Mesothelial cell of epicardium (in vitro differentiated cells): ENCODE results near the gene SLC6A12. TPM values are rescaled to one million over a fixed set of nuclear protein-coding genes. Genes with fewer than 3 reads are reported as not detected.
"Not testable (repeated sequence)": the region's sequence is repeated elsewhere in the genome, so short reads cannot be mapped to it uniquely, and the experiment has no call there.

Experiments
- DNase-seq, 2 experiments: peaks; one replicate each; pipeline ENCODE4 v3.0.0; 2021; ENCODE audit warnings: low spot score in 2 of 2; ENCODE audit not compliant: unreplicated experiment in 2 of 2
- H3K27ac Mint-ChIP-seq: 2 replicates; pipeline ENCODE4 v1.8.0; 2021; ENCODE audit warnings: mixed read lengths
- H3K27me3 Mint-ChIP-seq: 2 replicates; pipeline ENCODE4 v1.8.0; 2021; ENCODE audit warnings: low read depth, mixed read lengths
- H3K36me3 Mint-ChIP-seq: 2 replicates; pipeline ENCODE4 v1.8.0; 2021; ENCODE audit warnings: mixed read lengths
- H3K4me1 Mint-ChIP-seq: 2 replicates; pipeline ENCODE4 v1.8.0; 2021; ENCODE audit warnings: mixed read lengths
- H3K4me3 Mint-ChIP-seq: 2 replicates; pipeline ENCODE4 v1.8.0; 2021; ENCODE audit warnings: mild to moderate bottlenecking, moderate library complexity, mixed read lengths
- H3K9me3 Mint-ChIP-seq: 2 replicates; pipeline ENCODE4 v1.8.0; 2021; ENCODE audit warnings: mixed read lengths
- total RNA-seq: library from RNA; stranded (reverse); gene quantifications from 3 replicates; pipeline ENCODE4 v1.2.1, GENCODE V29; 2021
- TF ChIP-seq, protein P1 (sequence below): fragments of 200-600 bp; sonication (generic); IDR thresholded peaks from one replicate; pipeline ENCODE4 v1.5.0; 2021; ENCODE audit warnings: antibody characterized with exemption; ENCODE audit not compliant: unreplicated experiment

Gene SLC6A12
- total RNA-seq, 1 donor from 2014 or later = 0.29 TPM

DNA sequence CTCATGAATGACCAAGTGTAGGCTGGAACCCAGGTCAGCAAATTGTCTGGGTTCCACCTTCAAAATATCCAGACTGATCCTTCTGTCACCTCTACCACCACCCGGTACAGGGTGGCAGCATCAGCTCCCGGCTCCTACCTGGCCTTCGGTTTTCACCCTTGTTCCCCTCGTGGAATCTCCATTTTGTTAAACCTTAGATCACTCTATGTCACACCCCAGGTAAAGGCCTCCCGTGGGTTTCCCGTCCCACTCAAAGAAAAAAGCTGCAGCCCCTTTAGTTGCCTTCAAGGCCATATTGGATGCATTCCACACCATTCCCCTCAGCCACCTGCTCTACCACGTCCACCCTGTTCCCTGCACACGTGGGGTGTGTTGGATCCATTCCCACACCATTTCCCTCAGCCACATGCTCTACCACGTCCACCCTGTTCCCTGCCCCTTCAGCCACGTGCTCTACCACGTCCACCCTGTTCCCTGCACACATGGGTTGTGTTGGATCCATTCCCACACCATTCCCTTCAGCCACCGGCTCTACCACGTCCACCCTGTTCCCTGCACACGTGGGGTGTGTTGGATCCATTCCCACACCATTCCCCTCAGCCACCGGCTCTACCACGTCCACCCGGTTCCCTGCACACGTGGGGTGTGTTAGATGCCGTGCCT is 24.9 kb upstream of the SLC6A12 start:
- no peak for DNase-seq
- peaks cover 12% of the 10 kb centered on the region for H3K27me3 Mint-ChIP-seq

DNA sequence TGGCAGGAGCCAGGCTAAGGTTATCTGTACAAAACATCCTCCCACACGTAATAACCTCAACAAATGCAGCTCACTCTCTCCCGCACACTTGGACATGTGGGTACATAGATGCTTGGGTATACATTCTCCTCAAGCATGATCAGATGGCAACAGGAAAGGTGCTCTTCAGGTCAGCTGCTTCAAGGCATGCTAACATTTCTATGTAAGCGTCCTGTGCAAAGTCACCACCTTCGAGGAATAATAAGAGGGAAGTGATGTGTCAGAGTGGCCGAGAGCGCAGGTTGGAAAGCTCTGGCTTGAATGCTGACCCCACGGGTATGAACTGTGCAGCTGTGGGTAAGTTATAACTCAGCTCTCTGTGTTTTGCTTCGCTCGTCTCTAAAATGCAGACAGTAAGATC is 24.2 kb upstream of the SLC6A12 start:
- no peak overlapping the region for H3K27ac Mint-ChIP-seq
- H3K27me3 Mint-ChIP-seq = peaks cover 8% of the 10 kb centered on the region
- H3K4me3 Mint-ChIP-seq = no peak overlapping the region
- TF ChIP-seq, protein P1, sequence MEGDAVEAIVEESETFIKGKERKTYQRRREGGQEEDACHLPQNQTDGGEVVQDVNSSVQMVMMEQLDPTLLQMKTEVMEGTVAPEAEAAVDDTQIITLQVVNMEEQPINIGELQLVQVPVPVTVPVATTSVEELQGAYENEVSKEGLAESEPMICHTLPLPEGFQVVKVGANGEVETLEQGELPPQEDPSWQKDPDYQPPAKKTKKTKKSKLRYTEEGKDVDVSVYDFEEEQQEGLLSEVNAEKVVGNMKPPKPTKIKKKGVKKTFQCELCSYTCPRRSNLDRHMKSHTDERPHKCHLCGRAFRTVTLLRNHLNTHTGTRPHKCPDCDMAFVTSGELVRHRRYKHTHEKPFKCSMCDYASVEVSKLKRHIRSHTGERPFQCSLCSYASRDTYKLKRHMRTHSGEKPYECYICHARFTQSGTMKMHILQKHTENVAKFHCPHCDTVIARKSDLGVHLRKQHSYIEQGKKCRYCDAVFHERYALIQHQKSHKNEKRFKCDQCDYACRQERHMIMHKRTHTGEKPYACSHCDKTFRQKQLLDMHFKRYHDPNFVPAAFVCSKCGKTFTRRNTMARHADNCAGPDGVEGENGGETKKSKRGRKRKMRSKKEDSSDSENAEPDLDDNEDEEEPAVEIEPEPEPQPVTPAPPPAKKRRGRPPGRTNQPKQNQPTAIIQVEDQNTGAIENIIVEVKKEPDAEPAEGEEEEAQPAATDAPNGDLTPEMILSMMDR = no peak
- H3K36me3 Mint-ChIP-seq = no peaks in the 10 kb centered on the region
- peaks cover 20% of the 10 kb centered on the region for H3K9me3 Mint-ChIP-seq
- no peaks in the 10 kb centered on the region for H3K4me1 Mint-ChIP-seq
- no peak for DNase-seq

More for the DNA sequence above, 24.9 kb upstream of the SLC6A12 start:
- Mint-ChIP-seq H3K27ac (no peak overlapping the region), H3K36me3 (no peaks in the 10 kb centered on the region), H3K9me3 (peaks cover 20% of the 10 kb centered on the region), H3K4me1 (no peaks in the 10 kb centered on the region), H3K4me3 (no peak overlapping the region)
- TF ChIP-seq, protein P1 = no peak

- no peak overlapping the region for H3K27ac Mint-ChIP-seq
- no peak overlapping the region for H3K4me3 Mint-ChIP-seq
- H3K36me3 Mint-ChIP-seq = no peaks in the 10 kb centered on the region
- no peaks in the 10 kb centered on the region for H3K4me1 Mint-ChIP-seq
- TF ChIP-seq, protein P1 = no peak
- peaks cover 20% of the 10 kb centered on the region for H3K9me3 Mint-ChIP-seq
- no peak for DNase-seq
- peaks cover 4% of the 10 kb centered on the region for H3K27me3 Mint-ChIP-seq
These were observed 23.3 kb upstream of the SLC6A12 start for GRCh38 chr12:237026-237815.

DNA sequence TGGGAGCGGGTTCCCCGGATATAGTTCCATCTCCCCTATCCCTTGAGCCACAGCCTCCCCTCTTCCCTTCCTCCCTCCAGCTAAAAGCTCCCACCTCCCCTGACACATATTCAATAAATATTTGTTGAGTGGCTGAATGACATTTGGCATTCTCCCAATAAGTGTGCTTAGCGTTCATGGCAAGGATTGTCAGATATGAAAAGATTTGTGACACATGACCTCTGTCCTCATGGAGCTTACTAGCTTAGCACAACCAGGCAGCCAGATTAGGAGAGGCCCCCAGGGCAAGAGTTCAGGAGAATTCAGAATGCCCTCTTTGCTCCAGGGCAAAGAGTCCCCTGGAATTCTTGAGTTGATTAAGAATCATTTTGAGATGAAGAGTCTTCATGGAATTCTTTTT is 22.5 kb upstream of the SLC6A12 start:
- TF ChIP-seq, protein P1 = no peak
- Mint-ChIP-seq H3K4me3 (no peak overlapping the region), H3K9me3 (peaks cover 20% of the 10 kb centered on the region)

DNA sequence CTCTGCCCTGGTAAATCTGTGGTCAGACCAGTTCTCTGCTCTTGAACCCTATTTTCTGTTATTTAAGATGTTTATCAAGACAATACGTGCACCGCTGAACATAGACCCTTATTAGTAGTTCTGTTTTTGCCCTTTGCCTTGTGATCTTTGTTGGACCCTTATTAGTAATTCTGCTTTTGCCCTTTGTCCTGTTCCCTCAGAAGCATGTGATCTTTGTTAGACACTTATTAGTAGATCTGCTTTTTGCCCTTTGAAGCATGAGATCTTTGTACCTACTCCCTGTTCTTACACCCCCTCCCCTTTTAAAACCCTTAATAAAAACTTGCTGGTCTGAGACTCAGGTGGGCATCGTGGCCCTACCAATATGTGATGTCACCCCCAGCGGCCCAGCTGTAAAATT is 22.0 kb upstream of the SLC6A12 start:
- H3K4me1 Mint-ChIP-seq, H3K27me3 Mint-ChIP-seq, H3K4me3 Mint-ChIP-seq, H3K27ac Mint-ChIP-seq, H3K36me3 Mint-ChIP-seq, DNase-seq: not testable (repeated sequence)
- peaks cover 20% of the 10 kb centered on the region for H3K9me3 Mint-ChIP-seq

More for the DNA sequence above, 22.5 kb upstream of the SLC6A12 start:
- DNase-seq = no peak
- Mint-ChIP-seq H3K4me1 (no peaks in the 10 kb centered on the region), H3K27ac (no peak overlapping the region), H3K36me3 (no peaks in the 10 kb centered on the region), H3K27me3 (peaks cover 4% of the 10 kb centered on the region)

GRCh38 chr12:234891-235415 is 21.0 kb upstream of the SLC6A12 start:
- Mint-ChIP-seq H3K9me3 (peaks cover 20% of the 10 kb centered on the region), H3K27me3 (no peaks in the 10 kb centered on the region), H3K27ac (no peak overlapping the region), H3K36me3 (no peaks in the 10 kb centered on the region), H3K4me1 (no peaks in the 10 kb centered on the region), H3K4me3 (no peak overlapping the region)
- TF ChIP-seq, protein P1 = no peak
- peak in 1 of 2 experiments; percentile 27 for DNase-seq
